Astrocyte of the cerebellum (primary cell): Measurements from ENCODE around the gene TSPAN33.

ENCODE experiments used
- DNase-seq: peaks from one replicate; pipeline ENCODE4 v3.0.0-alpha.2; 2011; ENCODE audit warnings: low read depth
- H3K4me3 ChIP-seq: 2 replicates; pipeline ENCODE4 v1.5.1; 2011; ENCODE audit warnings: mild to moderate bottlenecking, low read depth, low read length, moderate library complexity
- CTCF ChIP-seq: IDR thresholded peaks from 2 replicates; pipeline ENCODE4 v1.5.1; 2012; ENCODE audit warnings: low read length, low read depth, moderate library complexity, mild to moderate bottlenecking; ENCODE audit errors: missing control alignments
- in situ Hi-C: cut with HindIII; loops from 2 replicates; pipeline ENCODE4 v1.10.0; 2017; ENCODE audit warnings: low sequenced_read_pairs

The TSPAN33 gene

GRCh38 chr7:129162732-129163131, 18.2 kb downstream of the TSPAN33 start:
- in situ Hi-C loops: no loop called here
- TF ChIP-seq CTCF: no peak
- no peak overlapping the region for H3K4me3 ChIP-seq
- DNase-seq: no peak

- H3K4me3 ChIP-seq: no peak overlapping the region
- in situ Hi-C loops: no loop called here
- DNase-seq: peak; percentile 61
- TF ChIP-seq CTCF: peak; percentile 71
Observed at GRCh38 chr7:129163875-129164544, 19.5 kb downstream of the TSPAN33 start.

GRCh38 chr7:129166745-129167144, 22.2 kb downstream of the TSPAN33 start:
- no peak for TF ChIP-seq CTCF
- H3K4me3 ChIP-seq: no peak overlapping the region
- in situ Hi-C loops: no loop called here
- DNase-seq: no peak

GRCh38 chr7:129167817-129168216, 23.3 kb downstream of the TSPAN33 start:
- H3K4me3 ChIP-seq: no peak overlapping the region
- no peak for TF ChIP-seq CTCF
- in situ Hi-C loops: no loop called here
- no peak for DNase-seq

GRCh38 chr7:129168231-129169021, 23.9 kb downstream of the TSPAN33 start:
- TF ChIP-seq CTCF: no peak
- in situ Hi-C loops: no loop called here
- DNase-seq: no peak
- H3K4me3 ChIP-seq: no peak overlapping the region

GRCh38 chr7:129169171-129169671, 24.7 kb downstream of the TSPAN33 start:
- DNase-seq: no peak
- no peak for TF ChIP-seq CTCF

More at GRCh38 chr7:129169171-129169671, 24.7 kb downstream of the TSPAN33 start:
- peak overlapping the region; percentile 29 for H3K4me3 ChIP-seq
- in situ Hi-C loops: no loop called here
